ENCODE data around the gene RPS8.

Gene RPS8

GRCh38 chr1:44803062-44803311 is 27.6 kb downstream of the RPS8 start:
- Histone ChIP-seq H3K4me3 (ENCODE audit: low read length) (no peak overlapping the region; the same call in 1 of the 2 replicates), H3K27ac (ENCODE audit: low read length) (peak overlapping the region; percentile 79), H4K20me1 (ENCODE audit: insufficient read depth, low read length) (peaks cover 11% of the 10 kb centered on the region), H2AFZ (ENCODE audit: low read depth, low read length) (no peak overlapping the region), H3K4me1 (ENCODE audit: low read length) (peaks cover 59% of the 10 kb centered on the region), H3K79me2 (ENCODE audit: low read length) (peaks cover 62% of the 10 kb centered on the region), H3K36me3 (replicated peaks; ENCODE audit: low read depth, low read length) (peaks cover 60% of the 10 kb centered on the region), H3K27me3 (ENCODE audit: low read depth, low read length) (no peaks in the 10 kb centered on the region), H3K9ac (ENCODE audit: low read length) (no peak overlapping the region), H3K9me3 (ENCODE audit: insufficient read depth, low read length) (no peaks in the 10 kb centered on the region), H3K4me2 (ENCODE audit: low read length) (peak overlapping the region; percentile 97; the same call in 1 of the 2 replicates)
- TF ChIP-seq CTCF (IDR thresholded peaks at IDR 0.05; ENCODE audit: low read depth, low read length) (no peak), EZH2phosphoT487 (IDR thresholded peaks at IDR 0.05; ENCODE audit: low read depth) (no peak)

GRCh38 chr1:44803312-44804095 is 28.2 kb downstream of the RPS8 start:
- Histone ChIP-seq H3K4me3 (ENCODE audit: low read length) (no peak overlapping the region), H3K9me3 (ENCODE audit: insufficient read depth, low read length) (no peaks in the 10 kb centered on the region), H3K27me3 (ENCODE audit: low read depth, low read length) (no peaks in the 10 kb centered on the region), H2AFZ (ENCODE audit: low read depth, low read length) (no peak overlapping the region), H3K4me1 (ENCODE audit: low read length) (peaks cover 64% of the 10 kb centered on the region), H3K4me2 (ENCODE audit: low read length) (peak overlapping the region; percentile 97; the same call in 1 of the 2 replicates), H4K20me1 (ENCODE audit: insufficient read depth, low read length) (peaks cover 11% of the 10 kb centered on the region), H3K27ac (ENCODE audit: low read length) (peak overlapping the region; percentile 79; the same call in 1 of the 2 replicates), H3K36me3 (replicated peaks; ENCODE audit: low read depth, low read length) (peaks cover 61% of the 10 kb centered on the region), H3K9ac (ENCODE audit: low read length) (no peak overlapping the region), H3K79me2 (ENCODE audit: low read length) (peaks cover 64% of the 10 kb centered on the region)
- TF ChIP-seq CTCF (IDR thresholded peaks at IDR 0.05; ENCODE audit: low read depth, low read length) (no peak), EZH2phosphoT487 (IDR thresholded peaks at IDR 0.05; ENCODE audit: low read depth) (no peak)

GRCh38 chr1:44805311-44806024 is 30.1 kb downstream of the RPS8 start:
- peaks cover 80% of the 10 kb centered on the region for H3K4me1 ChIP-seq (ENCODE audit: low read length)
- H3K9me3 ChIP-seq (ENCODE audit: insufficient read depth, low read length) = no peaks in the 10 kb centered on the region
- H3K79me2 ChIP-seq (ENCODE audit: low read length) = peaks cover 62% of the 10 kb centered on the region
- H4K20me1 ChIP-seq (ENCODE audit: insufficient read depth, low read length) = peaks cover 11% of the 10 kb centered on the region
- H3K9ac ChIP-seq (ENCODE audit: low read length) = no peak overlapping the region
- H2AFZ ChIP-seq (ENCODE audit: low read depth, low read length) = no peak overlapping the region
- TF ChIP-seq EZH2phosphoT487 (IDR thresholded peaks at IDR 0.05; ENCODE audit: low read depth) (no peak), CTCF (IDR thresholded peaks at IDR 0.05; ENCODE audit: low read depth, low read length) (peak; percentile 20)
- peaks cover 64% of the 10 kb centered on the region for H3K36me3 ChIP-seq (replicated peaks; ENCODE audit: low read depth, low read length)
- H3K27me3 ChIP-seq (ENCODE audit: low read depth, low read length) = no peaks in the 10 kb centered on the region
- peak overlapping the region; percentile 11; the same call in 1 of the 2 replicates for H3K27ac ChIP-seq (ENCODE audit: low read length)
- no peak overlapping the region for H3K4me3 ChIP-seq (ENCODE audit: low read length)
- H3K4me2 ChIP-seq (ENCODE audit: low read length) = no peak overlapping the region

GRCh38 chr1:44806025-44806703 is 30.8 kb downstream of the RPS8 start:
- H3K4me3 ChIP-seq (ENCODE audit: low read length) = no peak overlapping the region

More at GRCh38 chr1:44806025-44806703, 30.8 kb downstream of the RPS8 start:
- Histone ChIP-seq H3K27me3 (ENCODE audit: low read depth, low read length) (no peaks in the 10 kb centered on the region), H3K9ac (ENCODE audit: low read length) (peak overlapping the region; percentile 94; the same call in 1 of the 2 replicates), H3K36me3 (replicated peaks; ENCODE audit: low read depth, low read length) (peaks cover 62% of the 10 kb centered on the region), H3K79me2 (ENCODE audit: low read length) (peaks cover 62% of the 10 kb centered on the region), H3K4me1 (ENCODE audit: low read length) (peaks cover 87% of the 10 kb centered on the region), H2AFZ (ENCODE audit: low read depth, low read length) (no peak overlapping the region), H3K9me3 (ENCODE audit: insufficient read depth, low read length) (no peaks in the 10 kb centered on the region), H4K20me1 (ENCODE audit: insufficient read depth, low read length) (peaks cover 11% of the 10 kb centered on the region), H3K4me2 (ENCODE audit: low read length) (peak overlapping the region; percentile 78), H3K27ac (ENCODE audit: low read length) (peak overlapping the region; percentile 100)
- TF ChIP-seq CTCF (IDR thresholded peaks at IDR 0.05; ENCODE audit: low read depth, low read length) (no peak), EZH2phosphoT487 (IDR thresholded peaks at IDR 0.05; ENCODE audit: low read depth) (no peak)
